Esophagus squamous epithelium (tissue), 4 donors: ENCODE data around the gene POLA1.

Source experiments
- POLR2A ChIP-seq, 4 donors: fragments of 450-650 bp; IDR thresholded peaks; one replicate each; pipeline ENCODE4 v1.6.1; 2017; ENCODE audit warnings: antibody characterized with exemption in 4 of 4, mild to moderate bottlenecking in 4 of 4, moderate library complexity in 3 of 4
- TF ChIP-seq, protein P1 (sequence below), 6 experiments: fragments of 450-650 bp in 4 of 6; fragments of 200-600 bp in 2 of 6; sonication (generic) in 2 of 6; IDR thresholded peaks; one replicate each; pipeline ENCODE4 v1.5.1; 2016 to 2019; ENCODE audit warnings: antibody characterized with exemption in 6 of 6, mild to moderate bottlenecking in 4 of 6, moderate library complexity in 4 of 6

DNA sequence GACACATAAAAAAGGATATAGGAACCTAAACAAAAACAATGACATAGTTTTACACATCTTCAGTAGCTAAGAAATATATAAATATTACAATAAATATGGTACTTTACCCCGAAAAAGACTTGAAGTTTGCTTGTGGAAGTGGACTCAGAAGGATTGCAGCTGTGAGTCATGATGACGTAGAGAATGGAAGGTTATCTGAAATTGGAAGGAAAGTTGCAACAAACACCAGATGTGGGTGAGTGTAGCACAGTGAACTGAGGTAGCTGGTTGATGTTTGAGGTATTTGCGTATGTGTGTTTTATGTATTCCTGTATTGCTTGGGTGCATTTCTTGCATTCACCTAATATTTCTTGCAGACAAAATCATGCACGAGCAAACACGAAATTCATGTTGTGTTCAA lies 209.1 kb downstream of the POLA1 start:
- TF ChIP-seq, protein P1, sequence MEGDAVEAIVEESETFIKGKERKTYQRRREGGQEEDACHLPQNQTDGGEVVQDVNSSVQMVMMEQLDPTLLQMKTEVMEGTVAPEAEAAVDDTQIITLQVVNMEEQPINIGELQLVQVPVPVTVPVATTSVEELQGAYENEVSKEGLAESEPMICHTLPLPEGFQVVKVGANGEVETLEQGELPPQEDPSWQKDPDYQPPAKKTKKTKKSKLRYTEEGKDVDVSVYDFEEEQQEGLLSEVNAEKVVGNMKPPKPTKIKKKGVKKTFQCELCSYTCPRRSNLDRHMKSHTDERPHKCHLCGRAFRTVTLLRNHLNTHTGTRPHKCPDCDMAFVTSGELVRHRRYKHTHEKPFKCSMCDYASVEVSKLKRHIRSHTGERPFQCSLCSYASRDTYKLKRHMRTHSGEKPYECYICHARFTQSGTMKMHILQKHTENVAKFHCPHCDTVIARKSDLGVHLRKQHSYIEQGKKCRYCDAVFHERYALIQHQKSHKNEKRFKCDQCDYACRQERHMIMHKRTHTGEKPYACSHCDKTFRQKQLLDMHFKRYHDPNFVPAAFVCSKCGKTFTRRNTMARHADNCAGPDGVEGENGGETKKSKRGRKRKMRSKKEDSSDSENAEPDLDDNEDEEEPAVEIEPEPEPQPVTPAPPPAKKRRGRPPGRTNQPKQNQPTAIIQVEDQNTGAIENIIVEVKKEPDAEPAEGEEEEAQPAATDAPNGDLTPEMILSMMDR (IDR thresholded peaks at IDR 0.05) = no peak
- no peak for TF ChIP-seq POLR2A (IDR thresholded peaks at IDR 0.05)
